ENCODE results near the gene TBC1D16. TPM values are rescaled to one million over a fixed set of nuclear protein-coding genes. Genes with fewer than 3 reads are reported as not detected.

Gene TBC1D16
- total RNA-seq, 4 donors from 2014 or later, result 6.4 to 20.2 (median 11.5) TPM

DNA sequence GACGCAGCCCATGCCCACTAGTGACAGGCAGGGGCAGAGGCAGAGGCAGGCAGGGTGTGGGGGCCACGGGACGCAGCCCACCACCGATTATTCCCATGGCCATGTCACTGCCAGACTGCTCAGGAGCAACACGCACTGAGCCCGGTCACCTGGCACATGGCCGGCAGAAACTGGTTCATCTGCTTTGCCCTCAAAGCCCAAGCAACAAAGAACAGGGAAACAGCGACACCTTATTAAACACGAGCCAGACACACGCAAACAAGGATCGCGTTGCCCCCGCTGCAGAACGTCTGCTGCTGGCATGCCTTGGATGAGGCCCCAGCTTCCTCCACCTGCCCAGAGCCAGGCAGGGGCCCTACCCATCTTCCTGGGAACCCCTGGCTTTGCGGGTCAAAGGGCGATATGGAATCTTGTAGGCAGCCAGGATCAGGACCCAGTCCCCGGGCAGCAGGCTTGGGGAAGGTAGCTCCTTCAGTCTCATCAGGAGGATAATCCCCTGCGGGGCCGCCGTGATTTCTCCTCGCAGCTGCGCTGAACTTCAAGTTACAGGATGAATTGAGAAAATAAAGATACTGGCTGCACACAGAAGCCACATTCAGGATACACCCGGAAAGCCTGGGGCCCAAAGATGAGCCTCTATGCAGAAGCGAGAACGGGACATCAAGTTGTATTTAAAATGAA is 4.8 kb downstream of the TBC1D16 start:
- DNase-seq, result no peak
- Histone ChIP-seq H3K36me3 (no peaks in the 10 kb centered on the region), H3K9me3 (no peaks in the 10 kb centered on the region), H3K4me3 (no peak overlapping the region), H3K27ac (peak overlapping the region in 3 of 4 donors; percentile 28 to 76 (median 76)), H3K4me1 (peaks cover 28 to 89% (median 32%) of the 10 kb centered on the region in 3 donors), H3K27me3 (no peaks in the 10 kb centered on the region)
- no peak for TF ChIP-seq POLR2A (IDR thresholded peaks at IDR 0.05)
- TF ChIP-seq, protein P1, sequence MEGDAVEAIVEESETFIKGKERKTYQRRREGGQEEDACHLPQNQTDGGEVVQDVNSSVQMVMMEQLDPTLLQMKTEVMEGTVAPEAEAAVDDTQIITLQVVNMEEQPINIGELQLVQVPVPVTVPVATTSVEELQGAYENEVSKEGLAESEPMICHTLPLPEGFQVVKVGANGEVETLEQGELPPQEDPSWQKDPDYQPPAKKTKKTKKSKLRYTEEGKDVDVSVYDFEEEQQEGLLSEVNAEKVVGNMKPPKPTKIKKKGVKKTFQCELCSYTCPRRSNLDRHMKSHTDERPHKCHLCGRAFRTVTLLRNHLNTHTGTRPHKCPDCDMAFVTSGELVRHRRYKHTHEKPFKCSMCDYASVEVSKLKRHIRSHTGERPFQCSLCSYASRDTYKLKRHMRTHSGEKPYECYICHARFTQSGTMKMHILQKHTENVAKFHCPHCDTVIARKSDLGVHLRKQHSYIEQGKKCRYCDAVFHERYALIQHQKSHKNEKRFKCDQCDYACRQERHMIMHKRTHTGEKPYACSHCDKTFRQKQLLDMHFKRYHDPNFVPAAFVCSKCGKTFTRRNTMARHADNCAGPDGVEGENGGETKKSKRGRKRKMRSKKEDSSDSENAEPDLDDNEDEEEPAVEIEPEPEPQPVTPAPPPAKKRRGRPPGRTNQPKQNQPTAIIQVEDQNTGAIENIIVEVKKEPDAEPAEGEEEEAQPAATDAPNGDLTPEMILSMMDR (IDR thresholded peaks at IDR 0.05), result peak in 1 of 6 experiments; percentile 47
- WGBS, 2 donors, result 71 to 72% methylated on average over 4 to 16 of the region's 25 CpGs
- intact Hi-C loops (cut with DNase I), result no loop called here

DNA sequence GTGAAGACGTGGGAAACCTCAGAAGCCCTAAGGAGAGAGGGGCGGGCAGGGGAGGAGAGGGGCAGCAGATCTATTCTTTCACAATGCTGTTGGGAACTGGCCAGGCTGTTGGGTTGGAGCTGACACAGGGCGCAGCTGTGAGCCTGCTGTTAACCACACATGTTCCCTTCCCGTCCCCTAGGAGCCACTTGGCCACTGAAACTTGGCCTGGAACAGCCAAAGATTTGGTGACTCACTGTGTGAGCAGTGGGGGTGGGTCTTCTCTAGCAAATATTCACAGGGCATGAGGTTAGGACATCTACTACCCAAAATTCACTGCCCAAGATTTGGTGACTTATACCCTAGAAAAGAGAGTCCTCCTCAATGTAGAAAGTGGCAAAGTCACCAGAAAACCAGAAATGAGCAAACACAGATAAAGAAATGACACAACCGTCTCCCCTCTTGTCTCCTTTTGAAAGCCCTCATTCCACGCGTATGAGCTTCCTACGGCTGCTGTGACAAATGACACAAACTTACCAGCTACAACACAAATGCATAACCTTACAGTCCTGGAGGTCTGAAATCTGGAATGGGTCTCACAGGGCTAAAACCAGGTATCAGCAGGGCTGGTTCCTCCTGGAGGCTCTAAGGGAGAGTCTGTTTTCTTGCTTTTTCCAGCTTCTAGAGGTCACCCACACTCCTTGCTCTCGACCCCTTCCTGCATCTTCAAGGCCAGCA is 6.3 kb downstream of the TBC1D16 start:
- DNase-seq, result no peak
- TF ChIP-seq POLR2A (IDR thresholded peaks at IDR 0.05), result no peak
- TF ChIP-seq, protein P1 (IDR thresholded peaks at IDR 0.05), result no peak
- WGBS, 2 donors, result 59 to 67% methylated on average over 8 to 9 of the region's 9 CpGs
- Histone ChIP-seq H3K4me1 (peaks cover 28 to 90% (median 37%) of the 10 kb centered on the region in 3 donors), H3K27ac (peak overlapping the region; percentile 40 to 76 (median 64)), H3K36me3 (no peaks in the 10 kb centered on the region), H3K27me3 (no peaks in the 10 kb centered on the region), H3K4me3 (no peak overlapping the region), H3K9me3 (no peaks in the 10 kb centered on the region)
- intact Hi-C loops (cut with DNase I), result no loop called here

DNA sequence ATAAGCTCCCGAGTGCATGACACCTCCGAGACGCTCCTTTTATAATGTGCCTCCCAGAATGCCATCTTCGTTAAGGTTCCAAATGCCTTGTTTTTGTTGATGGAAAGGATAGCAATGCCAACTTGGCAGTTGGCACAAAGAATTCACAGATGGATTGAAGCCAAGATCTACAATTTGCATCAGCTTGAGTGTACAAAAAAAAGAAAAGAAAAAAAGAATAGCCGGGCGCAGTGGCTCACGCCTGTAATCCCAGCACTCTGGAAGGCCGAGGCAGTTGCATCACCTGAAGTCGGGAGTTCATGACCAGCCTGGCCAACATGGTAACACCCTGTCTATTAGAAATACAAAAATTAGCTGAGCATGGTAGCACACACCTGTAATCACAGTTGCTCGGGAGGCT is 7.6 kb downstream of the TBC1D16 start:
- H3K27ac ChIP-seq, result peak overlapping the region in 1 of 4 donors; percentile 76
- H3K4me1 ChIP-seq, result peaks cover 26 to 91% (median 37%) of the 10 kb centered on the region in 3 donors
- intact Hi-C loops (cut with DNase I), result no loop called here
- H3K27me3 ChIP-seq, result no peaks in the 10 kb centered on the region
- no peak for TF ChIP-seq POLR2A (IDR thresholded peaks at IDR 0.05)
- TF ChIP-seq, protein P1 (IDR thresholded peaks at IDR 0.05), result no peak
- H3K36me3 ChIP-seq, result no peaks in the 10 kb centered on the region
- DNase-seq, result no peak
- H3K4me3 ChIP-seq, result no peak overlapping the region
- no peaks in the 10 kb centered on the region for H3K9me3 ChIP-seq
- 45 to 72% methylated on average over 10 of the region's 10 CpGs for WGBS, 2 donors

DNA sequence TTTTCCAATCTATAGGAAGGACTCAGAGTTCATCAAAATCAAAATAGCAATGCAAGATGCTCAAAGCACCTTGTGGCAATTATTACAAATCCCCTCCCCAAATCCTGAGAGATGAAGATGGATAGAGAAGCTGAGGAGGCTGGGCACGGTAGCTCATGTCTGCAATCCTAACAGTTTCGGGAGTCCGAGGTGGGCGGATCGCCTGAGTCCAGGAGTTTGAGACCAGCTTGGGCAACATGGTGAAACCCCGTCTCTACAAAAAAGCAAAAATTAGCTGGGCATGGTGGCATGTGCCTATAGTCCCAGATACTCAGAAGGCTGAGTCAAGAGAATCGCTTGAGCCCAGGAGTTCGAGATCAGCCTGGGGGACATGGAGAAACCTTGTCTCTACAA is 8.6 kb downstream of the TBC1D16 start:
- Histone ChIP-seq H3K4me1 (peaks cover 26 to 85% (median 35%) of the 10 kb centered on the region in 3 donors), H3K27me3 (no peaks in the 10 kb centered on the region), H3K4me3 (no peak overlapping the region), H3K36me3 (no peaks in the 10 kb centered on the region), H3K9me3 (no peaks in the 10 kb centered on the region), H3K27ac (peak overlapping the region in 1 of 4 donors; percentile 56)
- TF ChIP-seq POLR2A (IDR thresholded peaks at IDR 0.05), result no peak
- TF ChIP-seq, protein P1 (IDR thresholded peaks at IDR 0.05), result no peak
- DNase-seq, result no peak
- intact Hi-C loops (cut with DNase I), result no loop called here
- WGBS, 2 donors, result 91 to 98% methylated on average over 6 to 8 of the region's 8 CpGs

Data from esophagus squamous epithelium (tissue), 5 donors.